Mammary microvascular endothelial cell (primary cell): Measurements from ENCODE around the gene HES7. TPM values are rescaled to one million over a fixed set of nuclear protein-coding genes. Genes with fewer than 3 reads are reported as not detected.

Source experiments
- total RNA-seq: library from RNA; depleted of rRNA; stranded (reverse); fragments of >200 nt; gene quantifications from 2 replicates; pipeline ENCODE4 v1.2.3, GENCODE V29; 2015

HES7 gene
- 0.13 and 6.6 TPM in 2 replicates for total RNA-seq

GRCh38 chr17:8123695-8124349, at the start of gene HES7:
Gene HES7, minus strand, starts transcription at chr17:8124106. Its CDS starts 22 bp downstream, at chr17:8124084.

GRCh38 chr17:8162233-8162996, 38.5 kb upstream of the HES7 start, which contains the start of gene VAMP2:
Gene VAMP2, minus strand, starts transcription at chr17:8162948. Its CDS starts 69 bp downstream, at chr17:8162879.

DNA sequence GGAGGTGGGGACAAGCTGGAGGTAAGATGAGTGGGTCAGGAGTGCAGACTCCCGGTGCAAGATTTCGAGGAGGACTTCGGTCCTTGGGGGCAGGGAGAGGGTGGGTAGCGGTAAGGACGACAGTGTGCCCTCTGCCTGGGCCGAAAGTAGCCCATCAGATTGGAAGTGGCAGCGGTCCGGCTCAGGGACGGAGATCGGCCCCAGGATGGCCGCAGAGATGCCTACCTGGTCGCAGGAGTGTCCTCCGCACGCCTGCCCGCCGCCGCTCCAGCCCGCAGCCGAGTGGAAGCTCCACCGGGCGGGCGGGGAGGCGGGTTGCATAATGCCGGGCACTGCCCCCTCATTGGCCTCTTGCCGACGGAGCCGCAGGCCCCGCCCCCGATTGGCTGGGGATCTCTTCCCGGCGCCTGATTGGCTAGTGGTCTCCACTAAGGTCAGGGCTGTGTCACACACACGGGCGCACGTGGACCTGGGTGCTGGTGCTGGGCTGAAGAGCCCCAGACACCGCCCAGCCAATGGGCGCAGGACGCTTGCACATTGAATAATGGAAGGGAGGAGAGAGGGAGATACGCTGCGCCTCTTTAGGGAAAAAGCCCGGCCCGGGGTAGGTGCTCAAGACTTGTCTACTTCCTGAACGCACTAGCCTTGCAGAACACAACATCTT, 28.3 kb upstream of the HES7 start, which contains the start of gene PER1:
Gene PER1 (minus strand): TSS at position 293 of the 664 bp plus-strand sequence. CDS start 1,698 bp downstream, outside the sequence.

DNA sequence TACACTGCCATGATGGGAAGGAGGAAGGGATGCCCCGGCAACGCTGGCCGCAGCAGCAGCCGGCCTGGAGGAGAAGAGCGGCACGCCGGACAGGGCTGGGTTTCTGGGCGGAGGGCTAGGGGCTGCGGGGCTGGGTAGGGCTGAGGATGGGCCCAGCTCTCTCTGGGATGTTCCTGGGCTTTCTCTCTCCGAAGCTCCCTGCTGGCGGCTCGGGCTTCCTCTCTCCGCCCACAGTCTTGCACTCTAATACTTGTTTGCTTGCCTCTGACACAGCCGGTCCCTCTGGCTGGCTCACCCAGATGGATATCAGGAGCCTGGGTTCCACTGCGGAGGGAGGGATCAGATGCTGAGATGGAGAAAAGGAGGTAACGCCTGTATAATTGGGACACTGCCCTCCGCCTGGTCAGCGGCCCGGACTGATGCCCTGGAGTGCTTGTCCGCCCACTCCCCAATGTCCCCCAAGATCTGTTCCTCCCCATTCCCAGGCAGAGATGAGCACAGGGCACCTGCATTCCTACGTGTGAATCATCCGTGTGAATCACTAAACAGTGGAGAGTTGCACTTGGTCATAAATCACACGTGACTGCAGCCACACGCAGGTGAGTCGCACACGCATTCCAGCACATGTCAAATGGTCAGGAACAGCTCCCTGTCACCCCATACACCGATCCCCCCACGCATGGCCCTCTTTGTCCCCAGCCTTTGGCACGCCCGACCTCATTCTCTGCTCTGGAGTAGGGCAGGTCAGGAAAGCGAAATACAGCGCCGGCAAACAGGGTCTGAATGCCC, 5.7 kb downstream of the HES7 start, which contains the start of gene ALOXE3:
Gene ALOXE3 (minus strand): TSS at position 535 of the 789 bp plus-strand sequence. CDS start 524 bp downstream, at position 11.

DNA sequence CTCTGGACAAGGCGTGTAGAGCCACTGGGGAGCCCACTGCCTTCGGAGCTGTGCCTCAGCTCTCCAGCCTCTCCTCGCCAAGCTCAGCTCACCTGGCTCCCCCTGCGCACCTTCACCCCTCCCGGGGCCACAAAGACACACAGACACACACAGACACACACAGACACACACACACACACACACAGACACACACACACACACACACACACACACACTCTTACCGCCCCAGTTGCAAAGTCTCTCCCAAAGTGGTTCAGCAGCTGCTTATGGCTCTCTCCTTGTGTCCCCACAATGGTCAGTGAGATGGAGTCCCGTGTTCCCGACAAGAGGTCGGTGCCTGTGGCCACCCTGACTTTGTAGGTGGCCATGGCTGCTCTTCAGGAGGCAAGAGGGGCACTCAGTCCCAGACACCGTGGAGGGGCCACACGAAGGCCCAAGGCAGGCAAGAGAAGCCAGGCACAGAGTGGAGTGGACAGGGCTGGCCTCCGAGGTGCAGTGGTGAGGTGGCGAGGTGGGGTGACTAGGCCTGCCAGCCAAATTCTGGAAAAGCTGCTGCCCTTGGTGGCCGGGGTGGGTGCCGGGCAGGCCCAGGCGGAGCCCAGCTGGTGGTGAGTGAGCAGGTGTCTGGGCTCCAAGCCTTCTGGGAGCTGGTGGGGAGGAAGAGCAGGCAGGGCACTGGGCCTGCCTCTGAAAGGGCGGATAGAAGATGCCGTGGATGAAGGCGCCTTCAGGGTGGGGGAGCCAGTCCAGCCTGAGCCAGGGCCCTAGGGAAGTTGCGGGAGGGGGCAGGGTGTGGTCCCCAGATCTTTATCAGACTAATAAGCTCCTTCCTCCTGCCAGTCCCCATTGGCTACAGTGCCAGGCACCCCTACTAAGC, 36.6 kb downstream of the HES7 start, which contains the start of gene ALOX12B:
Gene ALOX12B (minus strand): TSS at position 642 of the 877 bp plus-strand sequence. CDS start 274 bp downstream, at position 368.

Other genes starting within 250 kb of the HES7 start
- 41.0 and 54.0 TPM in 2 replicates for gene CHD3, start 235.3 kb downstream of the HES7 start, total RNA-seq
- 1.1 and 9.3 TPM in 2 replicates for gene RNF227, start 207.8 kb downstream of the HES7 start, total RNA-seq
- 0.13 and 0.15 TPM in 2 replicates for gene KCNAB3, start 194.2 kb downstream of the HES7 start, total RNA-seq
- 62.7 and 76.0 TPM in 2 replicates for gene TRAPPC1, start 192.2 kb downstream of the HES7 start, total RNA-seq
- gene CNTROB, start 191.9 kb downstream of the HES7 start, total RNA-seq, result 24.2 and 27.6 TPM in 2 replicates
- gene GUCY2D, start 121.5 kb downstream of the HES7 start, total RNA-seq, result not detected in 2 replicates
- gene ALOX15B, start 85.0 kb downstream of the HES7 start, total RNA-seq, result not detected in 2 replicates
- gene ALOX12B, start 36.4 kb downstream of the HES7 start, total RNA-seq, result not detected in 2 replicates
- gene ALOXE3, start 5.6 kb downstream of the HES7 start, total RNA-seq, result not detected in 2 replicates
- gene PER1, start 28.3 kb upstream of the HES7 start, total RNA-seq, result 14.5 and 20.3 TPM in 2 replicates
- 4.0 and 4.1 TPM in 2 replicates for gene VAMP2, start 38.8 kb upstream of the HES7 start, total RNA-seq
- 19.5 and 19.8 TPM in 2 replicates for gene TMEM107, start 52.3 kb upstream of the HES7 start, total RNA-seq
- 9.8 and 12.1 TPM in 2 replicates for gene BORCS6, start 66.1 kb upstream of the HES7 start, total RNA-seq
- 71.2 and 82.5 TPM in 2 replicates for gene AURKB, start 86.5 kb upstream of the HES7 start, total RNA-seq
- gene CTC1, start 124.0 kb upstream of the HES7 start, total RNA-seq, result 14.9 and 18.7 TPM in 2 replicates
- gene PFAS, start 125.2 kb upstream of the HES7 start, total RNA-seq, result 47.8 and 49.5 TPM in 2 replicates
- 35.9 and 45.9 TPM in 2 replicates for gene RANGRF, start 164.6 kb upstream of the HES7 start, total RNA-seq
- gene SLC25A35, start 171.3 kb upstream of the HES7 start, total RNA-seq, result 1.7 and 2.5 TPM in 2 replicates
- 39.4 and 210 TPM in 2 replicates for gene ARHGEF15, start 186.1 kb upstream of the HES7 start, total RNA-seq
- gene ODF4, start 215.7 kb upstream of the HES7 start, total RNA-seq, result not detected in 2 replicates